Esophagus squamous epithelium (tissue), 5 donors: Measurements from ENCODE around the gene MBOAT7. TPM values are rescaled to one million over a fixed set of nuclear protein-coding genes. Genes with fewer than 3 reads are reported as not detected.
A peak's percentile ranks its signal among the peaks of the same experiment; 100 is the strongest.

Experiments
- DNase-seq: peaks from one replicate; lab custom pipeline; 2025; lab: John Stamatoyannopoulos, UW
- H3K27ac ChIP-seq, 4 donors: fragments of 200-600 bp; sonication (generic); one replicate each; pipeline ENCODE4 v1.5.1; 2016 to 2019; ENCODE audit warnings: mild to moderate bottlenecking in 1 of 4
- H3K27me3 ChIP-seq, 4 donors: fragments of 200-600 bp; sonication (generic); 1 replicate in 3 of 4; 2 replicates in 1 of 4; pipeline versions ENCODE4 v1.5.1 to v1.6.0; 2017 to 2021; ENCODE audit warnings: antibody characterized with exemption in 1 of 4
- H3K36me3 ChIP-seq, 3 donors: fragments of 200-600 bp; sonication (generic); one replicate each; pipeline ENCODE4 v1.5.1; 2016 to 2019
- H3K4me1 ChIP-seq, 3 donors: fragments of 200-600 bp; sonication (generic); one replicate each; pipeline ENCODE4 v1.5.1; 2017 to 2019
- H3K4me3 ChIP-seq, 4 donors: fragments of 200-600 bp; sonication (generic); 1 replicate in 3 of 4; 2 replicates in 1 of 4; pipeline ENCODE4 v1.5.1; 2016 to 2019; ENCODE audit warnings: mild to moderate bottlenecking in 2 of 4, moderate library complexity in 1 of 4
- H3K9me3 ChIP-seq, 3 donors: fragments of 200-600 bp; sonication (generic); one replicate each; pipeline ENCODE4 v1.5.1; 2016 to 2019
- CTCF ChIP-seq, 6 experiments: fragments of 450-650 bp in 4 of 6; fragments of 200-600 bp in 2 of 6; sonication (generic) in 2 of 6; IDR thresholded peaks; one replicate each; pipeline ENCODE4 v1.5.1; 2016 to 2019; ENCODE audit warnings: antibody characterized with exemption in 6 of 6, mild to moderate bottlenecking in 4 of 6, moderate library complexity in 4 of 6
- POLR2A ChIP-seq, 4 donors: fragments of 450-650 bp; IDR thresholded peaks; one replicate each; pipeline ENCODE4 v1.6.1; 2017; ENCODE audit warnings: antibody characterized with exemption in 4 of 4, mild to moderate bottlenecking in 4 of 4, moderate library complexity in 3 of 4
- WGBS, 2 donors: methylation state at CpG; one replicate each; pipeline ENCODE4 v1.1.5; 2018; 5-methylcytosine and 5-hydroxymethylcytosine counted together
- intact Hi-C: fragments of 100-400 bp; cut with DNase I; formaldehyde crosslinking; loops from one replicate; pipeline ENCODE4 v1.15.0; 2022
- total RNA-seq, 4 donors: library from RNA; depleted of rRNA; stranded (reverse); fragments of >200 nt; gene quantifications; one replicate each; pipeline ENCODE4 v1.1.0, GENCODE V29; 2016
- donor health status: DM: yes; HTN: yes; CAD: no.

Gene MBOAT7
- total RNA-seq, result 10 to 100 TPM; 32.2 to 56.2 (median 40.8) TPM

DNA sequence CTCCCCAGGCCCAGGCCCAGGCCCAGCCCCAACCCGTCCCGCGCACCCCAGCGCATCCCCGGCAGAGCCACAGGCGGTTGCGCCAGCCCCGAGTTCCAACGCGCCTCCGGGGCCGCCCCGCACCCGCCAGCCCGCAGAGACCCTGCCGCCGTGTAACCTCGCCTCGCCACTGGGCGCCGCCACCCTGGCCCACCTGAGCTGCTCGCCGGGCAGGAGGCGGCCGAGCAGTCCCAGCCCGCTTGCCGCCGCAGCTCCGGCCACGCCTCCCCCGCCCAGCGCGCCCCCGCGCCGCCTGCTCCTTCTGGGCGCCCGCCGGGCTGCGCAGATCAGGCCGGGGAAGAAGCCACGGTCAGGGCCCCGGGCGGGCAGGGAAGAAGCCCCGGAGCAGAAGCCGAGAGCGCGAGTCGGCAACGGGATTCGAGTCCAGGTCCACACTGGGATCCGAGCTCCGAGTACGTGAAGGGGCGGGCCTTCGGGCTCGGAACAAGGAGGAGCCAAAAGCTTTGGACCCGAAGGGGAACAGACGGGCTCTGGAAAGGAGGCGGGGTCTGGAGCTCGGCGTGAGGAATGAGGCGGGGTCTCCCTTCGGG, at the start of gene MBOAT7:
Gene MBOAT7 (minus strand): TSS at position 436 of the 590 bp plus-strand sequence. CDS start 1,072 bp downstream, outside the sequence.
- H3K27ac ChIP-seq, result peak within 1 kb of the TSS; percentile 90 to 99 (median 97)
- no peaks in the 10 kb centered on the region for H3K27me3 ChIP-seq
- H3K9me3 ChIP-seq, result no peaks in the 10 kb centered on the region
- DNase-seq, result no peak
- H3K4me3 ChIP-seq, result peak within 1 kb of the TSS; percentile 75 to 95 (median 87)
- TF ChIP-seq CTCF (IDR thresholded peaks at IDR 0.05), result peak in 5 of 6 experiments; percentile 13 to 45 (median 44)
- TF ChIP-seq POLR2A (IDR thresholded peaks at IDR 0.05), result peak in 2 of 4 donors; percentile 9 to 73
- WGBS, 2 donors, result 0% methylated on average over 2 to 6 of the region's 64 CpGs
- H3K36me3 ChIP-seq, result peaks cover 0 to 45% (median 8%) of the 10 kb centered on the region in 3 donors
- H3K4me1 ChIP-seq, result peaks cover 16 to 38% (median 22%) of the 10 kb centered on the region in 3 donors
- intact Hi-C loops, result no loop called here

- Histone ChIP-seq H3K9me3 (no peaks in the 10 kb centered on the region), H3K27me3 (peaks cover 0 to 27% (median 0%) of the 10 kb centered on the region in 4 donors), H3K27ac (no peak overlapping the region), H3K4me3 (no peak overlapping the region), H3K4me1 (no peaks in the 10 kb centered on the region), H3K36me3 (no peaks in the 10 kb centered on the region)
- 41 to 82% methylated on average over 3 to 5 of the region's 5 CpGs for WGBS, 2 donors
- DNase-seq, result no peak
- intact Hi-C loops, result loop anchor here (10.0 kb wide), 1 partner anchor 69 kb away; no protein-coding TSS in a partner anchor
- TF ChIP-seq CTCF (IDR thresholded peaks at IDR 0.05) (no peak), POLR2A (IDR thresholded peaks at IDR 0.05) (no peak)
Measured at GRCh38 chr19:54233941-54234340, 44.6 kb upstream of the MBOAT7 start.

DNA sequence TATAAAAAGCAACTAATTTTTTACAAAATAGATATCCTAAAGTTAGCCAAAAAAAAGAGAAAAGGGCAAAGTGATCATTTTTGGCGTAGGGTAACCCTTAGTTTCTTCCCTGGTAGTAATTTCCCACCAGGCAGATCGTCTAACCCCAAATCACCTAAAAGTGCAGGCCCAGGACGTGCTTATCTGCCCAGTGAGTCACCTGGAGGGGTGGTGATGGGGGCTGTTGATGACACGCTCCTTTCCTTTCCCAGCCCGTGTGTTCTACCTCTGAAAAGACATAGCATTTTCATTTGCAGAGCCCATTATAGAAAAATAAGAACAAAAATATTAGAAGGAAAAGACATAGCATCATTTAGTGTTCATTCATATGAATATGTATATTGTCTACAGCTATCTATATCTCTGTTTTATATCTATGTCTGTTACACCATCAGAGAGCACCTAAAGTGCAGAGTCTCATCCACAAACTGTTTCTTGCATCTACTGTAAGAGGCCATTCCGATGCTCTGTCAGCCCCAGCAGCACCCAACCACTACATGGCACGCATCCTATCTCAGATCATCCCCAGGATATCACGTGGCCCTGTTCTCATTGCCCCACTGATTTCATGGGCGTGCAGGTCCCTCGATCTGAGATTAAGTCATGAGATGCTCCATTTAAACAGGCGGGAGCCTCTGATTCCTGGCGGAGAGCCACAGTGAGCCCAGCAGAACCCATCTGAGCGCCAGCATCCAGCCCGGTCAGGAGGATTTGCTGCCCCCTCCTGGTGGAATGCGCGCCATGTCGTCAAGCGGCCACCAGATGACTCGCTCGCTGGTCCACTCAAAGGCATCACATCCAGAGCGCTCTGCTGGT, 41.9 kb upstream of the MBOAT7 start:
- Histone ChIP-seq H3K9me3 (no peaks in the 10 kb centered on the region), H3K4me3 (no peak overlapping the region), H3K27me3 (peaks cover 0 to 30% (median 0%) of the 10 kb centered on the region in 4 donors), H3K4me1 (no peaks in the 10 kb centered on the region), H3K27ac (no peak overlapping the region), H3K36me3 (no peaks in the 10 kb centered on the region)
- WGBS, 2 donors, result 15 to 18% methylated on average over 18 to 20 of the region's 21 CpGs
- TF ChIP-seq POLR2A (IDR thresholded peaks at IDR 0.05) (no peak), CTCF (IDR thresholded peaks at IDR 0.05) (peak; percentile 77 to 87 (median 85))
- intact Hi-C loops, result loop anchor here (10.0 kb wide), 1 partner anchor 67 kb away; no protein-coding TSS in a partner anchor
- no peak for DNase-seq

GRCh38 chr19:54230031-54230430, 40.7 kb upstream of the MBOAT7 start:
- Histone ChIP-seq H3K27me3 (peaks cover 0 to 30% (median 0%) of the 10 kb centered on the region in 4 donors), H3K27ac (no peak overlapping the region), H3K4me3 (no peak overlapping the region), H3K36me3 (no peaks in the 10 kb centered on the region), H3K9me3 (no peaks in the 10 kb centered on the region), H3K4me1 (no peaks in the 10 kb centered on the region)
- 81 to 86% methylated on average over 7 of the region's 7 CpGs for WGBS, 2 donors
- no peak for TF ChIP-seq POLR2A (IDR thresholded peaks at IDR 0.05)
- TF ChIP-seq CTCF (IDR thresholded peaks at IDR 0.05), result no peak
- DNase-seq, result no peak
- intact Hi-C loops, result loop anchor here (10.0 kb wide), 1 partner anchor 65 kb away; no protein-coding TSS in a partner anchor
